WTC11 (cell line): Measurements from ENCODE around the gene ACSBG1. TPM values are rescaled to one million over a fixed set of nuclear protein-coding genes. Genes with fewer than 3 reads are reported as not detected.

Experiments
- ATAC-seq: fragments of 200-7000 bp; cut with Tn5 transposase; 2 replicates; pipeline ENCODE4 v1.10.0; 2021; ENCODE audit warnings: mild to moderate bottlenecking, moderate library complexity
- CTCF ChIA-PET: fragments of 300-600 bp; sonication (Branson Sonifier 250); formaldehyde crosslinking; loops from one replicate; lab custom pipeline; 2021; ENCODE audit warnings: antibody characterized with exemption; lab: Charles Lee
- POLR2A ChIA-PET: fragments of 350-600 bp; sonication (Branson Sonifier 250); formaldehyde crosslinking; loops from one replicate; lab custom pipeline; 2021; ENCODE audit warnings: antibody characterized with exemption; lab: Charles Lee
- DNase-seq: peaks from one replicate; pipeline ENCODE4 v3.0.0; 2021; ENCODE audit warnings: low spot score
- H3K27ac Mint-ChIP-seq: 2 replicates; pipeline ENCODE4 v1.8.0; 2021; ENCODE audit warnings: mixed read lengths
- H3K27me3 Mint-ChIP-seq: 2 replicates; pipeline ENCODE4 v1.8.0; 2021; ENCODE audit warnings: low read depth, mild to moderate bottlenecking, moderate library complexity, mixed read lengths
- H3K36me3 Mint-ChIP-seq: 2 replicates; pipeline ENCODE4 v1.8.0; 2021; ENCODE audit warnings: mixed read lengths
- H3K4me1 Mint-ChIP-seq: 2 replicates; pipeline ENCODE4 v1.8.0; 2022; ENCODE audit warnings: mixed read lengths
- H3K4me3 Mint-ChIP-seq: 2 replicates; pipeline ENCODE4 v1.8.0; 2021; ENCODE audit warnings: mild to moderate bottlenecking, moderate library complexity, mixed read lengths
- H3K9me3 Mint-ChIP-seq: 2 replicates; pipeline ENCODE4 v1.8.0; 2021; ENCODE audit warnings: mixed read lengths
- CBFB ChIP-seq: sonication (generic); formaldehyde crosslinking; IDR thresholded peaks from 2 replicates; pipeline ENCODE4 v1.8.1; 2022; ENCODE audit warnings: mild to moderate bottlenecking, low read depth, missing genetic modification reagents
- ELF4 ChIP-seq: sonication (generic); formaldehyde crosslinking; IDR thresholded peaks from 2 replicates; pipeline ENCODE4 v1.8.1; 2022; ENCODE audit warnings: low read depth, mild to moderate bottlenecking, moderate library complexity, missing genetic modification reagents
- ESRRA ChIP-seq: sonication (generic); formaldehyde crosslinking; IDR thresholded peaks from 2 replicates; pipeline ENCODE4 v1.8.1; 2022; ENCODE audit warnings: mild to moderate bottlenecking, missing genetic modification reagents, borderline replicate concordance
- FOXJ3 ChIP-seq: sonication (generic); formaldehyde crosslinking; IDR thresholded peaks from 2 replicates; pipeline ENCODE4 v1.9.0; 2021; ENCODE audit warnings: missing genetic modification reagents, mild to moderate bottlenecking, borderline replicate concordance
- GRHL2 ChIP-seq: fragments of 250-450 bp; sonication (Bioruptor Pico); IDR thresholded peaks from 2 replicates; pipeline ENCODE4 v1.8.0; 2022; ENCODE audit warnings: mild to moderate bottlenecking, moderate library complexity; ENCODE audit not compliant: insufficient replicate concordance, severe bottlenecking
- HMGA2 ChIP-seq: fragments of 250-450 bp; sonication (Bioruptor Pico); IDR thresholded peaks from 2 replicates; pipeline ENCODE4 v1.4.0; 2021; ENCODE audit warnings: mild to moderate bottlenecking, moderate library complexity
- IRF2 ChIP-seq: sonication (generic); formaldehyde crosslinking; IDR thresholded peaks from 2 replicates; pipeline ENCODE4 v1.8.0; 2022; ENCODE audit warnings: low read depth, missing genetic modification reagents, borderline replicate concordance
- MYBL2 ChIP-seq: sonication (generic); formaldehyde crosslinking; IDR thresholded peaks from 2 replicates; pipeline ENCODE4 v1.8.1; 2023; ENCODE audit warnings: mild to moderate bottlenecking, moderate library complexity, missing genetic modification reagents
- SMAD4 ChIP-seq: sonication (generic); formaldehyde crosslinking; IDR thresholded peaks from 2 replicates; pipeline ENCODE4 v1.8.0; 2022; ENCODE audit warnings: mild to moderate bottlenecking, missing genetic modification reagents
- SOX15 ChIP-seq: fragments of 250-450 bp; sonication (Bioruptor Pico); IDR thresholded peaks from 2 replicates; pipeline ENCODE4 v1.9.0; 2021; ENCODE audit warnings: mild to moderate bottlenecking
- total RNA-seq: library from RNA; stranded (reverse); gene quantifications from 3 replicates; pipeline ENCODE4 v1.2.3, GENCODE V29; 2021
- TF ChIP-seq, protein P1 (sequence below): sonication (generic); formaldehyde crosslinking; IDR thresholded peaks from 2 replicates; pipeline ENCODE4 v1.8.1; 2022; ENCODE audit warnings: mild to moderate bottlenecking, missing genetic modification reagents, moderate library complexity, borderline replicate concordance
- TF ChIP-seq, protein P2 (sequence below): fragments of 250-450 bp; sonication (Bioruptor Pico); IDR thresholded peaks from 2 replicates; pipeline ENCODE4 v1.9.0; 2021; ENCODE audit warnings: moderate library complexity, mild to moderate bottlenecking, inconsistent platforms, borderline replicate concordance
- TF ChIP-seq, protein P3 (sequence below): sonication (generic); formaldehyde crosslinking; IDR thresholded peaks from 2 replicates; pipeline ENCODE4 v1.8.1; 2023; ENCODE audit warnings: mild to moderate bottlenecking, missing genetic modification reagents, borderline replicate concordance
- TF ChIP-seq, protein P4 (sequence below): sonication (generic); formaldehyde crosslinking; IDR thresholded peaks from 2 replicates; pipeline ENCODE4 v1.8.0; 2022; ENCODE audit warnings: mild to moderate bottlenecking, missing genetic modification reagents
- TF ChIP-seq, protein P5 (sequence below): sonication (generic); formaldehyde crosslinking; conservative IDR thresholded peaks from 2 replicates; pipeline ENCODE4 v1.8.1; 2022; ENCODE audit warnings: mild to moderate bottlenecking, missing genetic modification reagents
- TF ChIP-seq, protein P6 (sequence below): fragments of 250-450 bp; sonication (Bioruptor Pico); IDR thresholded peaks from 2 replicates; pipeline ENCODE4 v2.1.2; 2022; ENCODE audit warnings: mild to moderate bottlenecking, moderate library complexity
- TF ChIP-seq, protein P7 (sequence below): sonication (generic); formaldehyde crosslinking; IDR thresholded peaks from 2 replicates; pipeline ENCODE4 v1.8.1; 2022; ENCODE audit warnings: low read depth, mild to moderate bottlenecking, moderate library complexity, missing genetic modification reagents, borderline replicate concordance
- TF ChIP-seq, protein P8 (sequence below): fragments of 250-450 bp; sonication (Bioruptor Pico); IDR thresholded peaks from 2 replicates; pipeline ENCODE4 v1.9.0; 2021; ENCODE audit warnings: mild to moderate bottlenecking

The ACSBG1 gene
- total RNA-seq, 1 experiment from 2014 or later: 5.8 TPM

DNA sequence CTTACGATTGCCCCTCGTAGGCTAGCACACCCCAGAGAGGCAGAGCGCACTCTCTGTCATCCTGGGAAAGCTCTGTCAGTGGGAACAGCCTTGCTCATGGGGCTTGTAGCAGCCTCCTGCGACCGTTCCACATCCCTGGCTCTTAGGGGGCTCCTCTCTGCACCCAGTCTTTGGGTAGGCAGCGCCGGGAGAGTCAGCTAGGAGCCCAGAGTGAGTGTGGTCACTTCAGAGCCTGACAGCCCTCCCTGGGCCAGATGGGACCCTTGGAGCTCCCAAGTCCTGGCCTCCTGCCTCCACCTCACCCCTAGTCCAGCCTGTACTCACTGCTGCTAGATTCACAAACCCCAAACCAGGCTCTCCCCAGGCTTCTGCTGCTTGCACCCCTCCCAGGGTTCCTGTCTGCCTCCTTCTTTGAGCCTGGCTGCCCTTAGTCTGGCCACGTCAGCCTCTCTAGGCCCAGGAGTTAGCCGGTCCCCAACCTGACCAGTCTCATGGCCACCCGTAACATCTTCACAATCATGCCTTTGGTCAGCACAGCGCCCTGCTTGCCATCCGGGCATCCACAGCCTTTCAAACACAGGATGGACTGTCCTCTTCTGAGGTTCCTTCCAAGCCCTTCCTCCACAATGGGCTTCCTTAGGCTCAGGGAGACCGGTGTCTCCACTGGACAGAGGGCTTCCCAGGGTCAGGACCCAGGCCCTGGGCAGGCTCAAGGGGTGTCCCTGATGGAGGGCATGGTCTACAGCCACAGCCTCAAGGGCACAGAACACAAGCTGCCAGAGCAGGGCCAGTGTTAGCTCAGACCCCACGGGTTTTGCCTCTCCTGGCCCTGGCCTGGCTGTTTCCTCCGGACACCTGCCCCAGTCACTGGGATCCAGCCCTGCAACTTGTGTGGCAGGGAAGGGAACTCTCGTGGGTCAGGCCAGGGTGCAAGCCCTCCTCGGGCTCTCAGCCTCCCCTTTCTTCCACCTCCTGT is 4.6 kb downstream of the ACSBG1 start:
- ATAC-seq (no peak), DNase-seq (no peak)
- Mint-ChIP-seq H3K4me3 (no peak overlapping the region), H3K27ac (no peak overlapping the region), H3K36me3 (no peaks in the 10 kb centered on the region; the same call in 1 of the 2 replicates), H3K4me1 (peaks cover 17% of the 10 kb centered on the region), H3K9me3 (peaks cover 4% of the 10 kb centered on the region; the same call in 1 of the 2 replicates), H3K27me3 (no peaks in the 10 kb centered on the region)
- ChIA-PET POLR2A (no interaction called here), CTCF (no interaction called here)
- TF ChIP-seq, protein P1, sequence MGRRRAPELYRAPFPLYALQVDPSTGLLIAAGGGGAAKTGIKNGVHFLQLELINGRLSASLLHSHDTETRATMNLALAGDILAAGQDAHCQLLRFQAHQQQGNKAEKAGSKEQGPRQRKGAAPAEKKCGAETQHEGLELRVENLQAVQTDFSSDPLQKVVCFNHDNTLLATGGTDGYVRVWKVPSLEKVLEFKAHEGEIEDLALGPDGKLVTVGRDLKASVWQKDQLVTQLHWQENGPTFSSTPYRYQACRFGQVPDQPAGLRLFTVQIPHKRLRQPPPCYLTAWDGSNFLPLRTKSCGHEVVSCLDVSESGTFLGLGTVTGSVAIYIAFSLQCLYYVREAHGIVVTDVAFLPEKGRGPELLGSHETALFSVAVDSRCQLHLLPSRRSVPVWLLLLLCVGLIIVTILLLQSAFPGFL (CRISPR knock-in tag): no peak
- TF ChIP-seq HMGA2 (CRISPR knock-in tag) (no peak), FOXJ3 (CRISPR knock-in tag) (no peak), ELF4 (CRISPR knock-in tag) (no peak), SMAD4 (CRISPR knock-in tag) (no peak), IRF2 (no peak), GRHL2 (CRISPR knock-in tag) (no peak), SOX15 (CRISPR knock-in tag) (no peak), ESRRA (no peak), CBFB (CRISPR knock-in tag) (no peak), MYBL2 (no peak)
- TF ChIP-seq, protein P2, sequence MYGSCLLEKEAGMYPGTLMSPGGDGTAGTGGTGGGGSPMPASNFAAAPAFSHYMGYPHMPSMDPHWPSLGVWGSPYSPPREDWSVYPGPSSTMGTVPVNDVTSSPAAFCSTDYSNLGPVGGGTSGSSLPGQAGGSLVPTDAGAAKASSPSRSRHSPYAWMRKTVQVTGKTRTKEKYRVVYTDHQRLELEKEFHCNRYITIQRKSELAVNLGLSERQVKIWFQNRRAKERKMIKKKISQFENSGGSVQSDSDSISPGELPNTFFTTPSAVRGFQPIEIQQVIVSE (CRISPR knock-in tag): no peak
- TF ChIP-seq, protein P3, sequence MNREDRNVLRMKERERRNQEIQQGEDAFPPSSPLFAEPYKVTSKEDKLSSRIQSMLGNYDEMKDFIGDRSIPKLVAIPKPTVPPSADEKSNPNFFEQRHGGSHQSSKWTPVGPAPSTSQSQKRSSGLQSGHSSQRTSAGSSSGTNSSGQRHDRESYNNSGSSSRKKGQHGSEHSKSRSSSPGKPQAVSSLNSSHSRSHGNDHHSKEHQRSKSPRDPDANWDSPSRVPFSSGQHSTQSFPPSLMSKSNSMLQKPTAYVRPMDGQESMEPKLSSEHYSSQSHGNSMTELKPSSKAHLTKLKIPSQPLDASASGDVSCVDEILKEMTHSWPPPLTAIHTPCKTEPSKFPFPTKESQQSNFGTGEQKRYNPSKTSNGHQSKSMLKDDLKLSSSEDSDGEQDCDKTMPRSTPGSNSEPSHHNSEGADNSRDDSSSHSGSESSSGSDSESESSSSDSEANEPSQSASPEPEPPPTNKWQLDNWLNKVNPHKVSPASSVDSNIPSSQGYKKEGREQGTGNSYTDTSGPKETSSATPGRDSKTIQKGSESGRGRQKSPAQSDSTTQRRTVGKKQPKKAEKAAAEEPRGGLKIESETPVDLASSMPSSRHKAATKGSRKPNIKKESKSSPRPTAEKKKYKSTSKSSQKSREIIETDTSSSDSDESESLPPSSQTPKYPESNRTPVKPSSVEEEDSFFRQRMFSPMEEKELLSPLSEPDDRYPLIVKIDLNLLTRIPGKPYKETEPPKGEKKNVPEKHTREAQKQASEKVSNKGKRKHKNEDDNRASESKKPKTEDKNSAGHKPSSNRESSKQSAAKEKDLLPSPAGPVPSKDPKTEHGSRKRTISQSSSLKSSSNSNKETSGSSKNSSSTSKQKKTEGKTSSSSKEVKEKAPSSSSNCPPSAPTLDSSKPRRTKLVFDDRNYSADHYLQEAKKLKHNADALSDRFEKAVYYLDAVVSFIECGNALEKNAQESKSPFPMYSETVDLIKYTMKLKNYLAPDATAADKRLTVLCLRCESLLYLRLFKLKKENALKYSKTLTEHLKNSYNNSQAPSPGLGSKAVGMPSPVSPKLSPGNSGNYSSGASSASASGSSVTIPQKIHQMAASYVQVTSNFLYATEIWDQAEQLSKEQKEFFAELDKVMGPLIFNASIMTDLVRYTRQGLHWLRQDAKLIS (CRISPR knock-in tag): no peak
- TF ChIP-seq, protein P4, sequence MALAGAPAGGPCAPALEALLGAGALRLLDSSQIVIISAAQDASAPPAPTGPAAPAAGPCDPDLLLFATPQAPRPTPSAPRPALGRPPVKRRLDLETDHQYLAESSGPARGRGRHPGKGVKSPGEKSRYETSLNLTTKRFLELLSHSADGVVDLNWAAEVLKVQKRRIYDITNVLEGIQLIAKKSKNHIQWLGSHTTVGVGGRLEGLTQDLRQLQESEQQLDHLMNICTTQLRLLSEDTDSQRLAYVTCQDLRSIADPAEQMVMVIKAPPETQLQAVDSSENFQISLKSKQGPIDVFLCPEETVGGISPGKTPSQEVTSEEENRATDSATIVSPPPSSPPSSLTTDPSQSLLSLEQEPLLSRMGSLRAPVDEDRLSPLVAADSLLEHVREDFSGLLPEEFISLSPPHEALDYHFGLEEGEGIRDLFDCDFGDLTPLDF (CRISPR knock-in tag): no peak
- TF ChIP-seq, protein P5, sequence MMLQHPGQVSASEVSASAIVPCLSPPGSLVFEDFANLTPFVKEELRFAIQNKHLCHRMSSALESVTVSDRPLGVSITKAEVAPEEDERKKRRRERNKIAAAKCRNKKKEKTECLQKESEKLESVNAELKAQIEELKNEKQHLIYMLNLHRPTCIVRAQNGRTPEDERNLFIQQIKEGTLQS (CRISPR knock-in tag): no peak
- TF ChIP-seq, protein P6, sequence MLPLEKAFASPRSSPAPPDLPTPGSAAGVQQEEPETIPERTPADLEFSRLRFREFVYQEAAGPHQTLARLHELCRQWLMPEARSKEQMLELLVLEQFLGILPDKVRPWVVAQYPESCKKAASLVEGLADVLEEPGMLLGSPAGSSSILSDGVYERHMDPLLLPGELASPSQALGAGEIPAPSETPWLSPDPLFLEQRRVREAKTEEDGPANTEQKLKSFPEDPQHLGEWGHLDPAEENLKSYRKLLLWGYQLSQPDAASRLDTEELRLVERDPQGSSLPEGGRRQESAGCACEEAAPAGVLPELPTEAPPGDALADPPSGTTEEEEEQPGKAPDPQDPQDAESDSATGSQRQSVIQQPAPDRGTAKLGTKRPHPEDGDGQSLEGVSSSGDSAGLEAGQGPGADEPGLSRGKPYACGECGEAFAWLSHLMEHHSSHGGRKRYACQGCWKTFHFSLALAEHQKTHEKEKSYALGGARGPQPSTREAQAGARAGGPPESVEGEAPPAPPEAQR (CRISPR knock-in tag): no peak
- TF ChIP-seq, protein P7, sequence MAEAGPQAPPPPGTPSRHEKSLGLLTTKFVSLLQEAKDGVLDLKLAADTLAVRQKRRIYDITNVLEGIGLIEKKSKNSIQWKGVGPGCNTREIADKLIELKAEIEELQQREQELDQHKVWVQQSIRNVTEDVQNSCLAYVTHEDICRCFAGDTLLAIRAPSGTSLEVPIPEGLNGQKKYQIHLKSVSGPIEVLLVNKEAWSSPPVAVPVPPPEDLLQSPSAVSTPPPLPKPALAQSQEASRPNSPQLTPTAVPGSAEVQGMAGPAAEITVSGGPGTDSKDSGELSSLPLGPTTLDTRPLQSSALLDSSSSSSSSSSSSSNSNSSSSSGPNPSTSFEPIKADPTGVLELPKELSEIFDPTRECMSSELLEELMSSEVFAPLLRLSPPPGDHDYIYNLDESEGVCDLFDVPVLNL: no peak
- TF ChIP-seq, protein P8, sequence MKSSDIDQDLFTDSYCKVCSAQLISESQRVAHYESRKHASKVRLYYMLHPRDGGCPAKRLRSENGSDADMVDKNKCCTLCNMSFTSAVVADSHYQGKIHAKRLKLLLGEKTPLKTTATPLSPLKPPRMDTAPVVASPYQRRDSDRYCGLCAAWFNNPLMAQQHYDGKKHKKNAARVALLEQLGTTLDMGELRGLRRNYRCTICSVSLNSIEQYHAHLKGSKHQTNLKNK (CRISPR knock-in tag): no peak
